ENCODE results near the gene AATF.

GRCh38 chr17:36977066-36977465 is 28.3 kb downstream of the AATF start:
- TF ChIP-seq TBL1XR1 (IDR thresholded peaks at IDR 0.05; ENCODE audit: low read length in 2 of 2) (no peak), MAZ (CRISPR knock-in tag; conservative IDR thresholded peaks at IDR 0.05 in 1 of 2, IDR thresholded peaks at IDR 0.05 in 1 of 2) (no peak), HNRNPLL (IDR thresholded peaks at IDR 0.05; ENCODE audit: low read depth, low read length, poor library complexity, severe bottlenecking) (no peak), CUX1 (CRISPR knock-in tag; IDR thresholded peaks at IDR 0.05) (no peak), HOMEZ (CRISPR knock-in tag; IDR thresholded peaks at IDR 0.05) (no peak), ATF6 (CRISPR knock-in tag; IDR thresholded peaks at IDR 0.05) (no peak), POLR2A (conservative IDR thresholded peaks at IDR 0.05) (no peak), MCM7 (IDR thresholded peaks at IDR 0.05) (no peak), MCM2 (IDR thresholded peaks at IDR 0.05; ENCODE audit: low read depth) (no peak)
